C1 segment of cervical spinal cord (tissue), 14 donors: Measurements from ENCODE around the gene NEK10.
"Not testable (repeated sequence)": the region's sequence is repeated elsewhere in the genome, so short reads cannot be mapped to it uniquely, and the experiment has no call there.

Experiments
- DNase-seq, 14 donors: peaks; one replicate each; lab custom pipeline; 2025; lab: John Stamatoyannopoulos, UW

Gene NEK10

GRCh38 chr3:27317096-27317495 is 52.1 kb downstream of the NEK10 start:
- DNase-seq, result no peak

GRCh38 chr3:27315003-27315402 is 54.2 kb downstream of the NEK10 start:
- DNase-seq, result no peak

GRCh38 chr3:27312044-27312668 is 57.0 kb downstream of the NEK10 start:
- peak in 3 of 14 donors; percentile 1 to 12 (median 5) for DNase-seq

- no peak for DNase-seq
Observed at GRCh38 chr3:27311400-27311799, 57.8 kb downstream of the NEK10 start.

- DNase-seq, result no peak
Observed at GRCh38 chr3:27310688-27311087, 58.5 kb downstream of the NEK10 start.

GRCh38 chr3:27307566-27307965 is 61.6 kb downstream of the NEK10 start:
- DNase-seq, result no peak

GRCh38 chr3:27302891-27303290 is 66.3 kb downstream of the NEK10 start:
- DNase-seq, result no peak

- DNase-seq, result not testable (repeated sequence)
Observed at GRCh38 chr3:27298981-27299380, 70.2 kb downstream of the NEK10 start.

- no peak for DNase-seq
Observed at GRCh38 chr3:27293939-27294338, 75.2 kb downstream of the NEK10 start.

- no peak for DNase-seq
Observed at GRCh38 chr3:27290760-27291159, 78.4 kb downstream of the NEK10 start.

GRCh38 chr3:27289769-27290413 is 79.3 kb downstream of the NEK10 start:
- no peak for DNase-seq

- no peak for DNase-seq
Observed at GRCh38 chr3:27287052-27287451, 82.1 kb downstream of the NEK10 start.

- not testable (repeated sequence) for DNase-seq
Observed at GRCh38 chr3:27286467-27286866, 82.7 kb downstream of the NEK10 start.

- DNase-seq, result no peak
Observed at GRCh38 chr3:27285668-27286067, 83.5 kb downstream of the NEK10 start.

GRCh38 chr3:27281671-27282150 is 87.5 kb downstream of the NEK10 start:
- no peak for DNase-seq

GRCh38 chr3:27279123-27279522 is 90.1 kb downstream of the NEK10 start:
- DNase-seq, result no peak

GRCh38 chr3:27278383-27279055 is 90.7 kb downstream of the NEK10 start:
- no peak for DNase-seq

- DNase-seq, result no peak
Observed at GRCh38 chr3:27275441-27275990, 93.7 kb downstream of the NEK10 start.

GRCh38 chr3:27271890-27272289 is 97.3 kb downstream of the NEK10 start:
- no peak for DNase-seq

GRCh38 chr3:27254896-27255295 is 114.3 kb downstream of the NEK10 start:
- DNase-seq, result no peak

- DNase-seq, result peak in 3 of 14 donors; percentile 2 to 3 (median 2)
Observed at GRCh38 chr3:27253831-27254230, 115.4 kb downstream of the NEK10 start.

- DNase-seq, result no peak
Observed at GRCh38 chr3:27253391-27253790, 115.8 kb downstream of the NEK10 start.
